ENCODE measurements around the gene DNAH8.
"Not testable (repeated sequence)": the region's sequence is repeated elsewhere in the genome, so short reads cannot be mapped to it uniquely, and the experiment has no call there.

Gene DNAH8

GRCh38 chr6:38873001-38873400 lies 157.9 kb downstream of the DNAH8 start:
- no peaks in the 10 kb centered on the region for H3K9me3 ChIP-seq
- TF ChIP-seq CTCF (IDR thresholded peaks at IDR 0.05) = no peak
- H3K4me1 ChIP-seq (ENCODE audit: control insufficient read depth in 1 of 2, insufficient read depth in 1 of 2, low read depth in 1 of 2, low read length in 1 of 2) = no peaks in the 10 kb centered on the region
- H3K27me3 ChIP-seq = peaks cover 30% of the 10 kb centered on the region
- H3K36me3 ChIP-seq = no peaks in the 10 kb centered on the region
- no peak overlapping the region for H3K4me3 ChIP-seq (ENCODE audit: low read depth in 1 of 2, low read length in 1 of 2)
- no peak overlapping the region for H3K27ac ChIP-seq

- not testable (repeated sequence) for H3K4me1 ChIP-seq (ENCODE audit: control insufficient read depth in 1 of 2, insufficient read depth in 1 of 2, low read depth in 1 of 2, low read length in 1 of 2); H3K27ac ChIP-seq; H3K36me3 ChIP-seq; H3K9me3 ChIP-seq; H3K4me3 ChIP-seq (ENCODE audit: low read depth in 1 of 2, low read length in 1 of 2)
- H3K27me3 ChIP-seq = peaks cover 27% of the 10 kb centered on the region
These were observed 158.7 kb downstream of the DNAH8 start for GRCh38 chr6:38873816-38874215.

GRCh38 chr6:38876475-38876874 lies 161.4 kb downstream of the DNAH8 start:
- H3K27ac ChIP-seq = no peak overlapping the region
- peaks cover 11% of the 10 kb centered on the region for H3K27me3 ChIP-seq
- H3K4me3 ChIP-seq (ENCODE audit: low read depth in 1 of 2, low read length in 1 of 2) = no peak overlapping the region
- no peaks in the 10 kb centered on the region for H3K4me1 ChIP-seq (ENCODE audit: control insufficient read depth in 1 of 2, insufficient read depth in 1 of 2, low read depth in 1 of 2, low read length in 1 of 2)
- no peak for TF ChIP-seq CTCF (IDR thresholded peaks at IDR 0.05)
- H3K9me3 ChIP-seq = no peaks in the 10 kb centered on the region
- no peaks in the 10 kb centered on the region for H3K36me3 ChIP-seq

GRCh38 chr6:38877721-38878120 lies 162.6 kb downstream of the DNAH8 start:
- no peak overlapping the region for H3K27ac ChIP-seq
- no peaks in the 10 kb centered on the region for H3K9me3 ChIP-seq
- H3K36me3 ChIP-seq = no peaks in the 10 kb centered on the region
- H3K27me3 ChIP-seq = peaks cover 11% of the 10 kb centered on the region
- no peaks in the 10 kb centered on the region for H3K4me1 ChIP-seq (ENCODE audit: control insufficient read depth in 1 of 2, insufficient read depth in 1 of 2, low read depth in 1 of 2, low read length in 1 of 2)
- TF ChIP-seq CTCF (IDR thresholded peaks at IDR 0.05) = no peak
- no peak overlapping the region for H3K4me3 ChIP-seq (ENCODE audit: low read depth in 1 of 2, low read length in 1 of 2)

- no peaks in the 10 kb centered on the region for H3K9me3 ChIP-seq
- peaks cover 4% of the 10 kb centered on the region for H3K27me3 ChIP-seq
- no peaks in the 10 kb centered on the region for H3K4me1 ChIP-seq (ENCODE audit: control insufficient read depth in 1 of 2, insufficient read depth in 1 of 2, low read depth in 1 of 2, low read length in 1 of 2)
- no peak for TF ChIP-seq CTCF (IDR thresholded peaks at IDR 0.05)
- no peaks in the 10 kb centered on the region for H3K36me3 ChIP-seq
- H3K4me3 ChIP-seq (ENCODE audit: low read depth in 1 of 2, low read length in 1 of 2) = no peak overlapping the region
- H3K27ac ChIP-seq = no peak overlapping the region
These were observed 167.0 kb downstream of the DNAH8 start for GRCh38 chr6:38882157-38882556.

- no peaks in the 10 kb centered on the region for H3K4me1 ChIP-seq (ENCODE audit: control insufficient read depth in 1 of 2, insufficient read depth in 1 of 2, low read depth in 1 of 2, low read length in 1 of 2)
- H3K27me3 ChIP-seq = peaks cover 37% of the 10 kb centered on the region
- H3K4me3 ChIP-seq (ENCODE audit: low read depth in 1 of 2, low read length in 1 of 2) = no peak overlapping the region
- TF ChIP-seq CTCF (IDR thresholded peaks at IDR 0.05) = no peak
- no peaks in the 10 kb centered on the region for H3K9me3 ChIP-seq
- H3K36me3 ChIP-seq = no peaks in the 10 kb centered on the region
- no peak overlapping the region for H3K27ac ChIP-seq
These were observed 182.4 kb downstream of the DNAH8 start for GRCh38 chr6:38897507-38897906.
